ENCODE measurements around the gene FUT1. TPM values are rescaled to one million over a fixed set of nuclear protein-coding genes. Genes with fewer than 3 reads are reported as not detected.
A peak's percentile ranks its signal among the peaks of the same experiment; 100 is the strongest.

The FUT1 gene
- total RNA-seq, 1 experiment from 2014 or later, result 11.5 TPM

DNA sequence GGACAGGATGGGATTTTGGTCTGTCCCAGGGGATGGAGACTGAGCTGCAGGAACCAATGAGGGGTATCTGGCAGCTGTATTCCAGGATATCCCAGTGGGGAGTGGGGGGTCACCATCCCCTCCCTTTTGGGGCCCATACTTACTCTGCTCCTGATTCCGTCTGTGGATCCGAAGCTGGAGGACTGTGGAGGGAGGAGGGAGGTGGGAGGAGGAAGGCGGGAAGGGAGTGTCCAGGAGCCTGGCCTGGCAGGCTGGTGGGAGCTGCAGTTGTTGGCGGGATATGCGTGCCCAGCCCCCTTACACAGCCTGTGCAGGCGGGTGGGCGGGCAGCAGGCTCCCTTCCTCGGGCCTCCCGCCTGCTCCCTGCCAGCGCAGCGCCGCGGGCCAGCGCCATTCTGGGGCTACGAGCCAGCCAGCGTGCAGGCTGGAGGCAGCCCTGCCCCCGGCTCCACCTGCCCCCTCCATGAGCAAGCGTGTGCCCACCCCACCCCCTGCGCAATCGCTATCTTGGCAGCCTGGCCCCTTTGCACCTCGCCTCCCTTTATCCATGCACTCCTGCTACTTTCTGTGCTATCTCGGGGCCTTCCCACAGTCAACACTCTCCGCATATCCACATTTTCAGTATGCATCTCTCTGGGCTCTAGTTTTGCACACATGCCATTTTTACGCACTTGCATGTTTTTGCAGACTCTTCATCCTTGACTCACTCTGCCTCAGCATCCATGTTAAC is 35.7 kb downstream of the FUT1 start (continued):
- TF ChIP-seq, protein P1, sequence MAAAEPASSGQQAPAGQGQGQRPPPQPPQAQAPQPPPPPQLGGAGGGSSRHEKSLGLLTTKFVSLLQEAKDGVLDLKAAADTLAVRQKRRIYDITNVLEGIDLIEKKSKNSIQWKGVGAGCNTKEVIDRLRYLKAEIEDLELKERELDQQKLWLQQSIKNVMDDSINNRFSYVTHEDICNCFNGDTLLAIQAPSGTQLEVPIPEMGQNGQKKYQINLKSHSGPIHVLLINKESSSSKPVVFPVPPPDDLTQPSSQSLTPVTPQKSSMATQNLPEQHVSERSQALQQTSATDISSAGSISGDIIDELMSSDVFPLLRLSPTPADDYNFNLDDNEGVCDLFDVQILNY (CRISPR knock-in tag; IDR thresholded peaks at IDR 0.05), result no peak
- no peak for TF ChIP-seq ZBTB21 (CRISPR knock-in tag; IDR thresholded peaks at IDR 0.05; ENCODE audit: borderline replicate concordance)
- TF ChIP-seq JAZF1 (CRISPR knock-in tag; IDR thresholded peaks at IDR 0.05), result no peak
- TF ChIP-seq ATF2 (CRISPR knock-in tag; IDR thresholded peaks at IDR 0.05; ENCODE audit: borderline replicate concordance, low read depth), result no peak

GRCh38 chr19:48715681-48716171 is 36.7 kb downstream of the FUT1 start:
- peaks cover 14% of the 10 kb centered on the region for H3K36me3 Mint-ChIP-seq
- CTCF ChIA-PET, result interaction anchor here (0.6 to 4.7 kb wide), 8 partner anchors 9 to 613 kb away, joined by 3 to 31 read pairs (median 6); partner anchors contain the start of gene CA11
- H3K27ac Mint-ChIP-seq, result no peak overlapping the region
- POLR2A ChIA-PET, result interaction anchor here (1.0 to 1.4 kb wide), 3 partner anchors 9 to 70 kb away, joined by 3 to 6 read pairs (median 3); partner anchors contain the start of gene FUT2
- ATAC-seq, result no peak
- H3K4me3 Mint-ChIP-seq, result peak overlapping the region; percentile 79
- TF ChIP-seq EMX1 (CRISPR knock-in tag; IDR thresholded peaks at IDR 0.05) (no peak), AFF4 (CRISPR knock-in tag; IDR thresholded peaks at IDR 0.05; ENCODE audit: borderline replicate concordance) (no peak), ATF1 (CRISPR knock-in tag; IDR thresholded peaks at IDR 0.05) (no peak), ZNF219 (CRISPR knock-in tag; IDR thresholded peaks at IDR 0.05; ENCODE audit: borderline replicate concordance) (no peak), USF1 (CRISPR knock-in tag; IDR thresholded peaks at IDR 0.05) (no peak), GTF2I (CRISPR knock-in tag; conservative IDR thresholded peaks at IDR 0.05) (no peak), MXD4 (CRISPR knock-in tag; IDR thresholded peaks at IDR 0.05; ENCODE audit: borderline replicate concordance) (no peak), RELA (CRISPR knock-in tag; IDR thresholded peaks at IDR 0.05; ENCODE audit: borderline replicate concordance) (no peak), ZNF121 (CRISPR knock-in tag; IDR thresholded peaks at IDR 0.05) (no peak), SMAD4 (CRISPR knock-in tag; IDR thresholded peaks at IDR 0.05) (no peak), ZNF423 (CRISPR knock-in tag; IDR thresholded peaks at IDR 0.05) (no peak)
- TF ChIP-seq, protein P2, sequence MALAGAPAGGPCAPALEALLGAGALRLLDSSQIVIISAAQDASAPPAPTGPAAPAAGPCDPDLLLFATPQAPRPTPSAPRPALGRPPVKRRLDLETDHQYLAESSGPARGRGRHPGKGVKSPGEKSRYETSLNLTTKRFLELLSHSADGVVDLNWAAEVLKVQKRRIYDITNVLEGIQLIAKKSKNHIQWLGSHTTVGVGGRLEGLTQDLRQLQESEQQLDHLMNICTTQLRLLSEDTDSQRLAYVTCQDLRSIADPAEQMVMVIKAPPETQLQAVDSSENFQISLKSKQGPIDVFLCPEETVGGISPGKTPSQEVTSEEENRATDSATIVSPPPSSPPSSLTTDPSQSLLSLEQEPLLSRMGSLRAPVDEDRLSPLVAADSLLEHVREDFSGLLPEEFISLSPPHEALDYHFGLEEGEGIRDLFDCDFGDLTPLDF (CRISPR knock-in tag; IDR thresholded peaks at IDR 0.05), result no peak
- TF ChIP-seq, protein P3, sequence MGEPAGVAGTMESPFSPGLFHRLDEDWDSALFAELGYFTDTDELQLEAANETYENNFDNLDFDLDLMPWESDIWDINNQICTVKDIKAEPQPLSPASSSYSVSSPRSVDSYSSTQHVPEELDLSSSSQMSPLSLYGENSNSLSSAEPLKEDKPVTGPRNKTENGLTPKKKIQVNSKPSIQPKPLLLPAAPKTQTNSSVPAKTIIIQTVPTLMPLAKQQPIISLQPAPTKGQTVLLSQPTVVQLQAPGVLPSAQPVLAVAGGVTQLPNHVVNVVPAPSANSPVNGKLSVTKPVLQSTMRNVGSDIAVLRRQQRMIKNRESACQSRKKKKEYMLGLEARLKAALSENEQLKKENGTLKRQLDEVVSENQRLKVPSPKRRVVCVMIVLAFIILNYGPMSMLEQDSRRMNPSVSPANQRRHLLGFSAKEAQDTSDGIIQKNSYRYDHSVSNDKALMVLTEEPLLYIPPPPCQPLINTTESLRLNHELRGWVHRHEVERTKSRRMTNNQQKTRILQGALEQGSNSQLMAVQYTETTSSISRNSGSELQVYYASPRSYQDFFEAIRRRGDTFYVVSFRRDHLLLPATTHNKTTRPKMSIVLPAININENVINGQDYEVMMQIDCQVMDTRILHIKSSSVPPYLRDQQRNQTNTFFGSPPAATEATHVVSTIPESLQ (CRISPR knock-in tag; IDR thresholded peaks at IDR 0.05), result no peak
- H3K27me3 Mint-ChIP-seq (ENCODE audit: low read depth), result peaks cover 3% of the 10 kb centered on the region; the same call in 1 of the 2 replicates
- peaks cover 7% of the 10 kb centered on the region for H3K9me3 Mint-ChIP-seq
- DNase-seq (ENCODE audit: low spot score), result no peak
- peaks cover 44% of the 10 kb centered on the region for H3K4me1 Mint-ChIP-seq
